ENCODE measurements around the gene DHX40. TPM values are rescaled to one million over a fixed set of nuclear protein-coding genes. Genes with fewer than 3 reads are reported as not detected.

Gene DHX40
- total and polyA plus RNA-seq, 2 of the 13 experiments (the other 11 are each of a cell fraction or from before 2014, with no cell fraction given) = 22.2 to 37.0 TPM

GRCh38 chr17:59550703-59551102 lies 14.7 kb upstream of the DHX40 start:
- FAIRE-seq (no peak), ATAC-seq (no peak), DNase-seq (ENCODE audit: low spot score) (no peak)
- Histone ChIP-seq H3K27me3 (ENCODE audit: control insufficient read depth in 1 of 2, insufficient read depth in 2 of 2, low read length in 2 of 2) (peaks cover 0 to 5% of the 10 kb centered on the region in 2 experiments; a peak in 1 of 5 replicates), H3K4me3 (replicated peaks in 1 of 3; ENCODE audit: insufficient read depth in 1 of 3, low read depth in 2 of 3, low read length in 3 of 3) (no peak overlapping the region), H4K20me1 (ENCODE audit: insufficient read depth, low read length) (no peaks in the 10 kb centered on the region), H3K79me2 (ENCODE audit: insufficient read depth, low read length) (no peaks in the 10 kb centered on the region), H3K27ac (ENCODE audit: extremely low read length, insufficient read depth, low read length) (no peak overlapping the region), H3K36me3 (replicated peaks in 1 of 2; ENCODE audit: control insufficient read depth in 1 of 2, insufficient read depth in 2 of 2, low read length in 2 of 2) (no peaks in the 10 kb centered on the region), H3K9me3 (ENCODE audit: low read length) (no peaks in the 10 kb centered on the region), H3K9ac (ENCODE audit: insufficient read depth, low read depth, low read length) (no peak overlapping the region), H3K4me2 (ENCODE audit: low read depth, low read length) (no peak overlapping the region), H2AFZ (ENCODE audit: low read length) (no peak overlapping the region), H3K4me1 (ENCODE audit: insufficient read depth, low read length) (no peaks in the 10 kb centered on the region)
- POLR2A ChIA-PET = no interaction called here
- TF ChIP-seq MEIS2 (CRISPR knock-in tag; IDR thresholded peaks at IDR 0.05) (no peak), ZNF597 (CRISPR knock-in tag; IDR thresholded peaks at IDR 0.05) (no peak), WIZ (CRISPR knock-in tag; IDR thresholded peaks at IDR 0.05) (no peak), PRDM4 (CRISPR knock-in tag; IDR thresholded peaks at IDR 0.05; ENCODE audit: borderline replicate concordance) (no peak), KAT7 (CRISPR knock-in tag; IDR thresholded peaks at IDR 0.05; ENCODE audit: borderline replicate concordance) (no peak), GMEB2 (CRISPR knock-in tag; IDR thresholded peaks at IDR 0.05; ENCODE audit: low read depth) (no peak), ZNF484 (CRISPR knock-in tag; IDR thresholded peaks at IDR 0.05; ENCODE audit: borderline replicate concordance, low read depth) (no peak)
- CTCF ChIA-PET (ENCODE audit: low intra/inter-chr PET ratio, low total read pairs) = no interaction called here
- 84% methylated on average over 4 of the region's 4 CpGs for WGBS (ENCODE audit: low lambda C conversion rate)
- in situ Hi-C loops (cut with HindIII; ENCODE audit: extremely low pct_ligation_motif_present, low pct_unique_long_range_greater_than_20kb) = no loop called here
- intact Hi-C loops (cut with micrococcal nuclease; ENCODE audit: unreplicated experiment) = no loop called here
- BruUV-seq (replicated peaks) = no TSS peak

Measured in HepG2 (cell line).